ENCODE results near the gene CLEC12A. TPM values are rescaled to one million over a fixed set of nuclear protein-coding genes. Genes with fewer than 3 reads are reported as not detected.

Gene CLEC12A
- total RNA-seq, 4 donors from 2014 or later, result 0.75 to 6.5 (median 1.7) TPM

GRCh38 chr12:10031771-10032175, 60.6 kb downstream of the CLEC12A start:
- no peak for TF ChIP-seq CTCF (IDR thresholded peaks at IDR 0.05)
- ATAC-seq (ENCODE audit: low FRiP score) (no peak), DNase-seq (ENCODE audit: low spot score) (no peak)

GRCh38 chr12:10033783-10034545, 62.8 kb downstream of the CLEC12A start:
- ATAC-seq (ENCODE audit: low FRiP score), result no peak
- TF ChIP-seq CTCF (IDR thresholded peaks at IDR 0.05), result no peak

More at GRCh38 chr12:10033783-10034545, 62.8 kb downstream of the CLEC12A start:
- DNase-seq (ENCODE audit: low spot score), result no peak

Other genes with a start within 250 kb of the CLEC12A start
- 1 to 10 TPM in 1 of 4 donors, under 1 TPM in 1, not detected in 2; 0.84 to 2.2 TPM for gene CLECL1, start 238.3 kb upstream of the CLEC12A start, total RNA-seq
- gene CD69, start 210.5 kb upstream of the CLEC12A start, total RNA-seq, result 10 to 100 TPM; 10.0 to 36.3 (median 17.0) TPM
- gene KLRF1, start 143.9 kb upstream of the CLEC12A start, total RNA-seq, result under 1 TPM in 1 of 4 donors, not detected in 3; 0.46 TPM
- 10 to 100 TPM; 23.8 to 48.2 (median 31.5) TPM for gene CLEC2B, start 102.1 kb upstream of the CLEC12A start, total RNA-seq
- not detected for gene KLRF2, start 89.9 kb upstream of the CLEC12A start, total RNA-seq
- gene CLEC2A, start 39.0 kb upstream of the CLEC12A start, total RNA-seq, result not detected
- gene CLEC1B, start 27.7 kb downstream of the CLEC12A start, total RNA-seq, result not detected
- gene CLEC12B, start 39.2 kb downstream of the CLEC12A start, total RNA-seq, result under 1 TPM in 1 of 4 donors, not detected in 3; 0.47 TPM
- under 1 TPM in 1 of 4 donors, not detected in 3; 0.63 TPM for gene CLEC9A, start 59.3 kb downstream of the CLEC12A start, total RNA-seq
- gene CLEC1A, start 127.6 kb downstream of the CLEC12A start, total RNA-seq, result 10 to 100 TPM in 1 of 4 donors, 1 to 10 TPM in 3; 2.3 to 16.7 (median 7.1) TPM
- gene CLEC7A, start 158.8 kb downstream of the CLEC12A start, total RNA-seq, result 10 to 100 TPM; 12.6 to 27.6 (median 18.8) TPM
- 10 to 100 TPM in 2 of 4 donors, under 1 TPM in 1, not detected in 1; 0.19 to 51.2 (median 35.1) TPM for gene OLR1, start 200.7 kb downstream of the CLEC12A start, total RNA-seq
- under 1 TPM in 2 of 4 donors, not detected in 2; 0.09 to 0.84 TPM for gene TMEM52B, start 207.6 kb downstream of the CLEC12A start, total RNA-seq
- 100 to 1,000 TPM; 165 to 335 (median 268) TPM for gene GABARAPL1, start 241.5 kb downstream of the CLEC12A start, total RNA-seq

All from omental fat pad (tissue), 4 donors.